Mesenchymal stem cell (in vitro differentiated cells and primary cell): ENCODE results near the gene FAT1.
"Not testable (repeated sequence)": the region's sequence is repeated elsewhere in the genome, so short reads cannot be mapped to it uniquely, and the experiment has no call there.

Experiments used
- DNase-seq: peaks from one replicate; pipeline ENCODE4 v3.0.0-alpha.2; 2013
- H2AFZ ChIP-seq: one replicate; pipeline ENCODE4 v1.6.1; 2013; ENCODE audit warnings: low read depth, mild to moderate bottlenecking, control low read depth, inconsistent platforms, low read length, moderate library complexity
- H2AK5ac ChIP-seq: 2 replicates; pipeline ENCODE4 v1.6.1; 2013; ENCODE audit warnings: low read length, moderate library complexity, mild to moderate bottlenecking, inconsistent platforms; ENCODE audit not compliant: severe bottlenecking
- H2BK120ac ChIP-seq: one replicate; pipeline ENCODE4 v1.6.1; 2013; ENCODE audit warnings: low read depth, mild to moderate bottlenecking, inconsistent platforms, low read length, moderate library complexity
- H2BK12ac ChIP-seq, 2 experiments: one replicate each; pipeline ENCODE4 v1.6.1; 2013; ENCODE audit warnings: inconsistent platforms in 2 of 2, low read length in 2 of 2, mild to moderate bottlenecking in 2 of 2, moderate library complexity in 2 of 2, control low read depth in 1 of 2
- H2BK15ac ChIP-seq: one replicate; pipeline ENCODE4 v1.6.1; 2013; ENCODE audit warnings: mild to moderate bottlenecking, low read depth, inconsistent platforms; ENCODE audit not compliant: poor library complexity, severe bottlenecking
- H2BK5ac ChIP-seq: 2 replicates; pipeline ENCODE4 v1.6.1; 2013; ENCODE audit warnings: low read depth, mild to moderate bottlenecking, low read length, control low read depth, inconsistent platforms; ENCODE audit not compliant: poor library complexity, severe bottlenecking
- H3K14ac ChIP-seq, 2 experiments: one replicate each; pipeline ENCODE4 v1.6.1; 2013; ENCODE audit warnings: inconsistent platforms in 2 of 2, low read length in 2 of 2, control low read depth in 1 of 2, mild to moderate bottlenecking in 1 of 2, moderate library complexity in 1 of 2
- H3K18ac ChIP-seq, 2 experiments: one replicate each; pipeline ENCODE4 v1.6.1; 2013; ENCODE audit warnings: inconsistent platforms in 2 of 2, low read length in 2 of 2, control low read depth in 1 of 2, low read depth in 1 of 2, mild to moderate bottlenecking in 1 of 2
- H3K23ac ChIP-seq, 2 experiments: one replicate each; pipeline ENCODE4 v1.6.1; 2013; ENCODE audit warnings: inconsistent platforms in 2 of 2, low read length in 2 of 2, mild to moderate bottlenecking in 2 of 2, moderate library complexity in 2 of 2, control low read depth in 1 of 2
- H3K27ac ChIP-seq: 2 replicates; pipeline ENCODE4 v1.5.1; 2013; ENCODE audit warnings: mild to moderate bottlenecking, moderate library complexity, low read length, control low read depth, inconsistent platforms; ENCODE audit not compliant: poor library complexity, severe bottlenecking
- H3K27me3 ChIP-seq, 2 experiments: 2 replicates each; pipeline versions ENCODE4 v1.6.1 to v1.7.0; 2013; ENCODE audit warnings: low read length in 2 of 2, mild to moderate bottlenecking in 2 of 2, moderate library complexity in 2 of 2, control low read depth in 1 of 2, inconsistent platforms in 1 of 2; ENCODE audit not compliant: control insufficient read depth in 1 of 2, insufficient read depth in 1 of 2
- H3K36me3 ChIP-seq, 2 experiments: 2 replicates each; pipeline versions ENCODE4 v1.6.1 to v1.7.0; 2013; ENCODE audit warnings: low read length in 2 of 2, control low read depth in 1 of 2, inconsistent platforms in 1 of 2, low read depth in 1 of 2, mild to moderate bottlenecking in 1 of 2; ENCODE audit not compliant: insufficient read depth in 2 of 2, control insufficient read depth in 1 of 2
- H3K4ac ChIP-seq, 2 experiments: one replicate each; pipeline ENCODE4 v1.6.1; 2013; ENCODE audit warnings: inconsistent platforms in 2 of 2, low read length in 2 of 2, mild to moderate bottlenecking in 2 of 2, moderate library complexity in 2 of 2, control low read depth in 1 of 2, low read depth in 1 of 2
- H3K4me1 ChIP-seq: 2 replicates; pipeline ENCODE4 v1.6.1; 2013; ENCODE audit warnings: low read depth, low read length, control low read depth; ENCODE audit not compliant: control insufficient read depth, insufficient read depth
- H3K4me2 ChIP-seq: 2 replicates; pipeline ENCODE4 v1.6.1; 2013; ENCODE audit warnings: low read length, mild to moderate bottlenecking, inconsistent platforms; ENCODE audit not compliant: poor library complexity, severe bottlenecking
- H3K4me3 ChIP-seq, 2 experiments: 2 replicates each; pipeline versions ENCODE4 v1.5.1 to v1.7.0; 2013; ENCODE audit warnings: low read length in 2 of 2, mild to moderate bottlenecking in 2 of 2, control low read depth in 1 of 2, low read depth in 1 of 2; ENCODE audit not compliant: insufficient read depth in 1 of 2
- H3K79me1 ChIP-seq: replicated peaks from 2 replicates; pipeline ENCODE4 v1.6.1; 2013; ENCODE audit warnings: mild to moderate bottlenecking, control low read depth, low read length, inconsistent platforms; ENCODE audit not compliant: poor library complexity, severe bottlenecking
- H3K9ac ChIP-seq: 2 replicates; pipeline ENCODE4 v1.7.0; 2013; ENCODE audit warnings: mild to moderate bottlenecking, low read length, moderate library complexity
- H3K9me3 ChIP-seq: 2 replicates; pipeline ENCODE4 v1.7.0; 2013; ENCODE audit warnings: mild to moderate bottlenecking, low read length; ENCODE audit not compliant: control insufficient read depth
- H4K8ac ChIP-seq: one replicate; pipeline ENCODE4 v1.6.1; 2013; ENCODE audit warnings: inconsistent platforms, mild to moderate bottlenecking, low read length, moderate library complexity
- H4K91ac ChIP-seq: one replicate; pipeline ENCODE4 v1.6.1; 2013; ENCODE audit warnings: mild to moderate bottlenecking, low read length, inconsistent platforms
- WGBS: methylation state at CpG from one replicate; pipeline ENCODE4 v1.1.7; 2013; ENCODE audit warnings: mixed read lengths; 5-methylcytosine and 5-hydroxymethylcytosine counted together

FAT1 gene

GRCh38 chr4:186659935-186660334 is 63.7 kb downstream of the FAT1 start:
- H3K9ac ChIP-seq, result no peak overlapping the region
- no peak overlapping the region for H3K4ac ChIP-seq
- no peak overlapping the region for H3K18ac ChIP-seq
- DNase-seq, result no peak
- no peak overlapping the region for H4K8ac ChIP-seq
- 93% methylated on average over 13 of the region's 14 CpGs for WGBS
- H2BK5ac ChIP-seq, result no peak overlapping the region
- H3K4me1 ChIP-seq, result peaks cover 13% of the 10 kb centered on the region
- peaks cover 37 to 79% of the 10 kb centered on the region in 2 experiments for H3K36me3 ChIP-seq
- H4K91ac ChIP-seq, result no peak overlapping the region
- H3K27ac ChIP-seq, result no peak overlapping the region
- no peak overlapping the region for H3K23ac ChIP-seq
- H2BK120ac ChIP-seq, result no peak overlapping the region
- H3K79me1 ChIP-seq, result peaks cover 7% of the 10 kb centered on the region
- no peaks in the 10 kb centered on the region for H3K27me3 ChIP-seq
- H2AK5ac ChIP-seq, result no peak overlapping the region
- no peak overlapping the region for H3K14ac ChIP-seq
- H3K4me2 ChIP-seq, result no peak overlapping the region
- no peaks in the 10 kb centered on the region for H3K9me3 ChIP-seq
- H3K4me3 ChIP-seq, result no peak overlapping the region
- no peak overlapping the region for H2BK12ac ChIP-seq
- H2BK15ac ChIP-seq, result no peak overlapping the region
- H2AFZ ChIP-seq, result no peak overlapping the region

- not testable (repeated sequence) for H2BK5ac ChIP-seq, H3K9ac ChIP-seq, H4K91ac ChIP-seq, H3K14ac ChIP-seq, H2AK5ac ChIP-seq, H3K4ac ChIP-seq, H3K4me3 ChIP-seq, H3K23ac ChIP-seq, DNase-seq, H3K79me1 ChIP-seq, H2BK120ac ChIP-seq, H4K8ac ChIP-seq, H3K18ac ChIP-seq, H3K4me2 ChIP-seq, H2BK15ac ChIP-seq, H2AFZ ChIP-seq, H3K27me3 ChIP-seq, H2BK12ac ChIP-seq, H3K9me3 ChIP-seq, H3K27ac ChIP-seq
- 93% methylated on average over 16 of the region's 16 CpGs for WGBS
- Histone ChIP-seq H3K4me1 (peaks cover 13% of the 10 kb centered on the region), H3K36me3 (peaks cover 37 to 80% of the 10 kb centered on the region in 2 experiments)
Observed at GRCh38 chr4:186659456-186659855, 64.2 kb downstream of the FAT1 start.

- Histone ChIP-seq H3K14ac (no peak overlapping the region), H2BK12ac (no peak overlapping the region), H3K9me3 (no peaks in the 10 kb centered on the region), H3K4me1 (peaks cover 12% of the 10 kb centered on the region), H2AFZ (no peak overlapping the region), H3K36me3 (peaks cover 41 to 83% of the 10 kb centered on the region in 2 experiments), H3K18ac (no peak overlapping the region), H3K4me2 (no peak overlapping the region), H2BK120ac (no peak overlapping the region), H2BK5ac (no peak overlapping the region), H4K8ac (no peak overlapping the region), H3K4me3 (no peak overlapping the region), H3K23ac (no peak overlapping the region), H3K27ac (no peak overlapping the region), H2BK15ac (no peak overlapping the region), H3K27me3 (no peaks in the 10 kb centered on the region), H3K4ac (no peak overlapping the region), H4K91ac (no peak overlapping the region), H3K9ac (no peak overlapping the region), H2AK5ac (no peak overlapping the region), H3K79me1 (peaks cover 10% of the 10 kb centered on the region)
- no peak for DNase-seq
- WGBS, result 97% methylated on average over 20 of the region's 20 CpGs
Observed at GRCh38 chr4:186658657-186659056, 65.0 kb downstream of the FAT1 start.

GRCh38 chr4:186657764-186658163 is 65.9 kb downstream of the FAT1 start:
- H2BK12ac ChIP-seq, result no peak overlapping the region
- H3K23ac ChIP-seq, result no peak overlapping the region
- peaks cover 10% of the 10 kb centered on the region for H3K79me1 ChIP-seq
- no peak overlapping the region for H2BK15ac ChIP-seq
- no peak for DNase-seq
- WGBS, result 73% methylated on average over 4 of the region's 4 CpGs
- H2BK5ac ChIP-seq, result no peak overlapping the region
- H3K9ac ChIP-seq, result no peak overlapping the region
- no peak overlapping the region for H3K4me2 ChIP-seq
- no peak overlapping the region for H3K14ac ChIP-seq
- no peak overlapping the region for H3K4ac ChIP-seq
- H3K36me3 ChIP-seq, result peaks cover 39 to 79% of the 10 kb centered on the region in 2 experiments
- no peak overlapping the region for H2AK5ac ChIP-seq
- no peak overlapping the region for H3K27ac ChIP-seq
- no peaks in the 10 kb centered on the region for H3K9me3 ChIP-seq
- H2AFZ ChIP-seq, result no peak overlapping the region
- H3K18ac ChIP-seq, result no peak overlapping the region
- no peak overlapping the region for H4K8ac ChIP-seq
- no peak overlapping the region for H2BK120ac ChIP-seq
- no peaks in the 10 kb centered on the region for H3K27me3 ChIP-seq
- no peak overlapping the region for H3K4me3 ChIP-seq
- H4K91ac ChIP-seq, result no peak overlapping the region
- H3K4me1 ChIP-seq, result peaks cover 12% of the 10 kb centered on the region
